ENCODE measurements around the gene LEMD2. TPM values are rescaled to one million over a fixed set of nuclear protein-coding genes. Genes with fewer than 3 reads are reported as not detected.

The LEMD2 gene
- total RNA-seq, 2 donors from 2014 or later, result 64.2 to 80.2 TPM

DNA sequence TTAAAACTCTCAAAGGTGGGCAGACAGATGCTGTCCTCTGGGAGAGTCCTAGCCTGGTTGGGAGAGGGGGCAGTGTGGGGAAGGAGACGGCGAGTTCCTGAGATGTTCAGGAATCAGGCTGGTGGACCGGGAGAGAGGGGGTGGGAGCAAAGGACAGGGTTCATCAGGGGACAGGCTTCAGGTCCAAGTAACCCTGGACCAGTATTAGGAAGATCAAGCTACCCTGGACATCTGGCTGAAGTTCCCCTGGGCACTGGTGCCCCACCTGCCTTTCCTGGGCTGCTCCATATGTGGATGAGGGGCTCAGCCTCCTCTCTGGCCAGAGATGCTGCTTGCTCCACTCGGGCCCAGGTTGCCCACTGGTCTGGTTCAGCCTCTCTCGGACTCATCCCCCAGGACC, 41.1 kb downstream of the LEMD2 start:
- no peak for DNase-seq (ENCODE audit: low spot score)
- WGBS, result 94% methylated on average over 5 of the region's 5 CpGs
- TF ChIP-seq, protein P1, sequence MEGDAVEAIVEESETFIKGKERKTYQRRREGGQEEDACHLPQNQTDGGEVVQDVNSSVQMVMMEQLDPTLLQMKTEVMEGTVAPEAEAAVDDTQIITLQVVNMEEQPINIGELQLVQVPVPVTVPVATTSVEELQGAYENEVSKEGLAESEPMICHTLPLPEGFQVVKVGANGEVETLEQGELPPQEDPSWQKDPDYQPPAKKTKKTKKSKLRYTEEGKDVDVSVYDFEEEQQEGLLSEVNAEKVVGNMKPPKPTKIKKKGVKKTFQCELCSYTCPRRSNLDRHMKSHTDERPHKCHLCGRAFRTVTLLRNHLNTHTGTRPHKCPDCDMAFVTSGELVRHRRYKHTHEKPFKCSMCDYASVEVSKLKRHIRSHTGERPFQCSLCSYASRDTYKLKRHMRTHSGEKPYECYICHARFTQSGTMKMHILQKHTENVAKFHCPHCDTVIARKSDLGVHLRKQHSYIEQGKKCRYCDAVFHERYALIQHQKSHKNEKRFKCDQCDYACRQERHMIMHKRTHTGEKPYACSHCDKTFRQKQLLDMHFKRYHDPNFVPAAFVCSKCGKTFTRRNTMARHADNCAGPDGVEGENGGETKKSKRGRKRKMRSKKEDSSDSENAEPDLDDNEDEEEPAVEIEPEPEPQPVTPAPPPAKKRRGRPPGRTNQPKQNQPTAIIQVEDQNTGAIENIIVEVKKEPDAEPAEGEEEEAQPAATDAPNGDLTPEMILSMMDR (IDR thresholded peaks at IDR 0.05), result no peak
- TF ChIP-seq POLR2A (IDR thresholded peaks at IDR 0.05) (no peak), POLR2AphosphoS5 (IDR thresholded peaks at IDR 0.05) (no peak)
- Histone ChIP-seq H3K36me3 (no peaks in the 10 kb centered on the region), H3K27me3 (replicated peaks; ENCODE audit: insufficient read depth) (no peaks in the 10 kb centered on the region), H3K4me3 (no peak overlapping the region), H3K4me1 (replicated peaks) (peaks cover 22% of the 10 kb centered on the region), H3K9me3 (no peaks in the 10 kb centered on the region), H3K27ac (peak overlapping the region; percentile 74 to 85)
- intact Hi-C loops (cut with DNase I), result no loop called here

DNA sequence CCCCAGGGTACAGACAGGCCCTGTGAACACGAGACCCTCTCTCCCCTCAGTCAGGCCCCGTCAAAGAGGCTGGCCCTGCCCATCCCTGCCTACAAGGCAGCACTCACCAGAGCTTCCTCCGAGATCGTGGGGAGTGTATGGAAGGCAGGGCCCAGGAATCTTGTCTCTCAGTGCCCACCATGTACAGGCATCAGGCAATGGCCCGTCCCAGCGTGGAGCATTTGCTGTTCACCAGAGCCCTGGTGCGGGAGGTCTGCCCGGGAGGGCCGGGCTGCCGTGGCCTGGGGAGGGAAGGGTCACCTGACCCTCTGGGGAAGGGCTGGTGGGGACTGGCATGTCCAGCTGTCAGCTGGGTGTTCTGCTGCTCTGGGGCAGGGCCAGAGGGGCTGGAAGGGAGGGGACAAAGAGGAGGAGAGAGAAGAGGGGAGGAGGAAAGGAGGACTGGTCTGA, 42.3 kb downstream of the LEMD2 start, which contains the start of gene IP6K3:
Gene IP6K3, minus strand, starts transcription at position 255 of the 450 bp plus-strand sequence. CDS start 11,429 bp downstream, outside the sequence.
- no peak for DNase-seq (ENCODE audit: low spot score)

DNA sequence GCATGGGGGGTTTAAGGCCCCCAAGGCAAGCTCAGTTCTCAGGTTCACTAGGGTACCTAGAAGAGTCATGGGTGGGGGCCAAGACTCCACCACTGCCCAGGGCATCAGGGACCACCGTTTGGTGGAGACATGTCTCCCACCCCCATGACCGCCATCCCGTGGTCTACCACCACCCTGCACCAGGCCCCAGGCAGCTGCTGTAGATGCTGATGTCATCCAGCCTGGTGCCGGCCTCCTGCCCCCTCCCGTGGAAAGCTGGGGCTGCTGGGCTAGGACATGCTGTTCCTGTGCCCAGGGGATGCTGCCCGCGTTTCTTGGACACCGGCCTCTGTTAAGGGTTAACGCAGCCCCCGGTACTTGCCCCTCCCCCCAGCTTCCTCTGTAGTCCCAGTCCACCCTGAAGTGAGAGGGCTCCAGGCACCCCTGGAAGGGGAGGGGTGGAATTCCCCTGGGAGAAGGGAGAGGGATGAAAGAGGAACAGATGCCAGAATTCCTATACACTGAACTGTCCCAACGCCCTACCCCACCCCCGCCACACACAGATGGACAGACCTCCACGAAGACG, 42.8 kb downstream of the LEMD2 start:
- Histone ChIP-seq H3K27ac (peak overlapping the region; percentile 74 to 85), H3K36me3 (no peaks in the 10 kb centered on the region), H3K9me3 (no peaks in the 10 kb centered on the region), H3K4me3 (peak overlapping the region; percentile 7 to 13), H3K4me1 (replicated peaks) (peaks cover 22% of the 10 kb centered on the region), H3K27me3 (replicated peaks; ENCODE audit: insufficient read depth) (no peaks in the 10 kb centered on the region)
- TF ChIP-seq, protein P1 (IDR thresholded peaks at IDR 0.05), result no peak
- TF ChIP-seq POLR2AphosphoS5 (IDR thresholded peaks at IDR 0.05) (no peak), POLR2A (IDR thresholded peaks at IDR 0.05) (no peak)
- DNase-seq (ENCODE audit: low spot score), result no peak
- intact Hi-C loops (cut with DNase I), result no loop called here
- 43% methylated on average over 14 of the region's 14 CpGs for WGBS

More for the DNA sequence above, 42.3 kb downstream of the LEMD2 start, which contains the start of gene IP6K3:
- peak within 1 kb of the TSS; percentile 7 to 13 for H3K4me3 ChIP-seq
- WGBS, result 61% methylated on average over 9 of the region's 10 CpGs
- intact Hi-C loops (cut with DNase I), result no loop called here
- no peaks in the 10 kb centered on the region for H3K36me3 ChIP-seq
- H3K9me3 ChIP-seq, result no peaks in the 10 kb centered on the region
- TF ChIP-seq, protein P1 (IDR thresholded peaks at IDR 0.05), result no peak
- TF ChIP-seq POLR2AphosphoS5 (IDR thresholded peaks at IDR 0.05) (no peak), POLR2A (IDR thresholded peaks at IDR 0.05) (no peak)
- H3K27me3 ChIP-seq (replicated peaks; ENCODE audit: insufficient read depth), result no peaks in the 10 kb centered on the region
- peaks cover 22% of the 10 kb centered on the region for H3K4me1 ChIP-seq (replicated peaks)
- peak within 1 kb of the TSS; percentile 74 to 85 for H3K27ac ChIP-seq

DNA sequence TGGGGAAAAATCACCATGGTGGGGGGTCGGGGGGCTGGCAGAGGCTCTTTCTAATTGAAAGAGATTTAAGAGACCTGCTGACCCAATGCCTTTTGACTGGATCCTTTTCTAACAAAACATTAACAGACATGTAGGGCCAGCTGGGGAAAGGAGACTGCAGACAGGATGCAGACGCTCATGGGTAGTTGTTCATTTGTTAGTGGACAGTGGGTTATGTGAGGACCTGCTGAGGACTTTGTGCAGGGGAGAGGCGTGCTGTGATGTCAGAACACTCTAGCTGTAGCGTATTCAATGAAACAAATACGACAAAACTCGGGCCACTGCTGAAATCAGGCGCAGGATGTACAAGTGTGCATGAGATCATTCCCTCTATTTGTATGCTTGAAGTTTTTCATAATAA, 43.4 kb downstream of the LEMD2 start:
- H3K36me3 ChIP-seq, result no peaks in the 10 kb centered on the region
- no peaks in the 10 kb centered on the region for H3K9me3 ChIP-seq
- no peaks in the 10 kb centered on the region for H3K27me3 ChIP-seq (replicated peaks; ENCODE audit: insufficient read depth)
- intact Hi-C loops (cut with DNase I), result no loop called here
- H3K4me1 ChIP-seq (replicated peaks), result peaks cover 22% of the 10 kb centered on the region
- WGBS, result 70% methylated on average over 7 of the region's 7 CpGs
- TF ChIP-seq, protein P1 (IDR thresholded peaks at IDR 0.05), result no peak
- TF ChIP-seq POLR2AphosphoS5 (IDR thresholded peaks at IDR 0.05), result no peak
- no peak for TF ChIP-seq POLR2A (IDR thresholded peaks at IDR 0.05)
- peak overlapping the region in 1 of 2 donors; percentile 13 for H3K4me3 ChIP-seq
- H3K27ac ChIP-seq, result peak overlapping the region; percentile 74 to 85
- no peak for DNase-seq (ENCODE audit: low spot score)
